ENCODE data around the gene TRA2B. TPM values are rescaled to one million over a fixed set of nuclear protein-coding genes. Genes with fewer than 3 reads are reported as not detected.

TRA2B gene
- total and polyA plus RNA-seq, 2 of the 8 experiments (the other 6 are each of a cell fraction or from before 2014, with no cell fraction given) = 206 to 274 TPM

DNA sequence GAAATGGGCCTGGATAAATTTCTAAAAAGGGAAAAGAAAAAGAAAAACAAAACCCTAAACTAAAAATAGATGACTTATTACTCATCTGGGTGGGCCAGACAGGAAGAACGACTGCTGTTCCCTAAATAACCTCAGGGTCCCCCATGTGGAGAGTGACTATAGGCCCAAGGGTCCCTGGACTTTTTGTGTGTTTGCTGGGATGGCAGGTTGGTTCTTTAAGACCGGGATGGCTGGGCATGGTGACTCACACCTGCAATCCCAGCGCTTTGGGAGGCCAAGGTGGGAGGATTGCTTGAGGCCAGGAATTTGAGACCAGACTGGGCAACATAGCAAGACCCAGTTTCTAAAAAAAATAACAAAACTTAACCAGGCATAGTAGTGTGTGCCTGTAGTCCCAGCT, 43.8 kb upstream of the TRA2B start:
- Histone ChIP-seq H4K8ac (ENCODE audit: extremely low read depth, insufficient read depth, low read length) (no peak overlapping the region), H3K4me3 (ENCODE audit: extremely low read depth in 1 of 4, insufficient read depth in 2 of 4, low read depth in 3 of 4, low read length in 4 of 4) (no peak overlapping the region), H3K18ac (ENCODE audit: extremely low read depth, low read length) (no peak overlapping the region), H3K79me1 (ENCODE audit: low read depth, low read length) (no peaks in the 10 kb centered on the region), H2BK120ac (replicated peaks; ENCODE audit: low read depth, low read length) (no peak overlapping the region), H3K27me3 (replicated peaks in 1 of 4; ENCODE audit: control insufficient read depth in 3 of 4, extremely low read depth in 1 of 4, insufficient read depth in 3 of 4, low read length in 3 of 4) (peaks cover 0 to 3% (median 0%) of the 10 kb centered on the region in 4 experiments; a peak in 2 of 7 replicates), H2BK15ac (ENCODE audit: low read length) (no peak overlapping the region), H4K20me1 (replicated peaks in 1 of 2; ENCODE audit: control insufficient read depth in 1 of 2, insufficient read depth in 2 of 2, low read length in 2 of 2) (no peaks in the 10 kb centered on the region), H2AK5ac (ENCODE audit: low read depth, low read length) (no peak overlapping the region), H3K23me2 (ENCODE audit: low read depth, low read length) (no peaks in the 10 kb centered on the region), H4K5ac (ENCODE audit: insufficient read length, low read depth, low read length) (no peak overlapping the region), H3K4ac (replicated peaks; ENCODE audit: insufficient read length, low read depth, low read length) (no peak overlapping the region), H2AFZ (ENCODE audit: low read length) (no peak overlapping the region), H3K4me2 (ENCODE audit: insufficient read depth in 1 of 2, low read depth in 2 of 2, low read length in 2 of 2) (no peak overlapping the region), H3K4me1 (replicated peaks in 1 of 4; ENCODE audit: control insufficient read depth in 3 of 4, insufficient read depth in 4 of 4, low read length in 3 of 4) (peaks cover 0 to 5% (median 2%) of the 10 kb centered on the region in 4 experiments; a peak in 3 of 7 replicates), H3K14ac (ENCODE audit: insufficient read length) (no peak overlapping the region), H2BK12ac (ENCODE audit: low read depth, low read length) (no peak overlapping the region), H4K91ac (replicated peaks; ENCODE audit: insufficient read length, low read length) (no peak overlapping the region), H3K27ac (ENCODE audit: low read depth, low read length) (no peak overlapping the region), H3K79me2 (ENCODE audit: control insufficient read depth in 1 of 2, insufficient read depth in 2 of 2, low read length in 2 of 2) (no peaks in the 10 kb centered on the region), H2BK5ac (ENCODE audit: low read depth, low read length) (no peak overlapping the region), H3K56ac (replicated peaks; ENCODE audit: insufficient read length, low read depth, low read length) (no peak overlapping the region), H2BK20ac (ENCODE audit: low read length) (no peak overlapping the region), H3K9me3 (ENCODE audit: insufficient read depth in 2 of 2, low read depth in 1 of 2, low read length in 1 of 2) (no peaks in the 10 kb centered on the region), H3K9ac (replicated peaks in 1 of 4; ENCODE audit: extremely low read depth in 1 of 4, low read depth in 3 of 4, low read length in 3 of 4) (no peak overlapping the region), H3K23ac (ENCODE audit: insufficient read length) (no peak overlapping the region), H3K36me3 (ENCODE audit: control insufficient read depth in 2 of 4, insufficient read depth in 4 of 4, low read length in 3 of 4) (no peaks in the 10 kb centered on the region)
- no peak for FAIRE-seq
- no peak for DNase-seq (ENCODE audit: low read depth in 1 of 2, low spot score in 2 of 2)
- WGBS, 2 experiments (ENCODE audit: extremely low coverage in 1 of 2, insufficient coverage in 1 of 2, insufficient read length in 1 of 2, insufficient replicate concordance in 2 of 2, low coverage in 1 of 2, low lambda C conversion rate in 2 of 2, missing lambda C conversion rate in 1 of 2) = 82% methylated on average over 3 of the region's 3 CpGs; no CpG with 5 or more reads in 1 of the 2 experiments
- POLR2A ChIA-PET (ENCODE audit: partially characterized antibody) = no interaction called here
- CTCF ChIA-PET (ENCODE audit: partially characterized antibody) = interaction anchor here (0.6 to 3.0 kb wide), 19 partner anchors 12 to 560 kb away, joined by 3 to 26 read pairs (median 4); no protein-coding TSS in a partner anchor

Measured in H1 (cell line).